ENCODE measurements around the gene AKAP5.
"Not testable (repeated sequence)": the region's sequence is repeated elsewhere in the genome, so short reads cannot be mapped to it uniquely, and the experiment has no call there.

AKAP5 gene

DNA sequence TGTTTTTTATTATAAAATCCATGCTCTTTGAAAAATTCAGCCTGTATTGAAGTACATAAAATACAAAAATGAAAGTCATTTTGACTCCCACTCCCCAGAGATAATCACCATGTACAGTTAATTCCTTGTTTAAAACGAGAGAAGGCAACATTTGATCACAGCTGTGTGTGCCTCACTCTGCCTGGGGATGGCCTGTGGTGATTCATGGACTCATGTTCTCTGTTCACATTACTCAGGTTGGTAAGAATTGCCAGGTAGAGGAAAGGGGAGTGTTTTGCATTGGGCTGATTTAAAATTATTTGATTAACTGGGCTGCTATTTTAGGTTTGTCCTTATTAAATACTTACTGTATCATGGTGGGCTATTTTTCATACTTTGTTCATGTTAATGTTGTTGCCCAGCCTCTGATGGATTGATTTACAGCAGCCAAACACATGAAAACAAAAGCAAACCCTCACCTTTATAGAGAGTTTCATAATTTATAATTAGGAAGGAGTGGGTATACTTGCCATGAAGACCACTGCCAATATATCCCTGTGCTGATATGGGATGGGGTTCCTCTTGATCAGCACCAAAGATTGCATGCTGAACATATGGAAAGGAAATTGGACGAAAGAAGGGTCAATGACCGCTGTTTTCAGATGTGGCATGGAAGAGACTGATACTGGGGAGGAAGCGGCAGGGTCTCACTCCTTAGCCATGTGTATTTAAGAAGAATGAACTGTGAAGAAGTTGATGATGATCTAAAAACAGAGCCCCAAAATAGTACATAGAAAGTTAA lies 42.3 kb downstream of the AKAP5 start:
- Histone ChIP-seq H3K4me2 (peak overlapping the region; percentile 94), H3K4me1 (peaks cover 60% of the 10 kb centered on the region), H3K36me3 (peaks cover 11% of the 10 kb centered on the region; the same call in 1 of the 2 replicates), H3K27ac (no peak overlapping the region), H4K20me1 (peaks cover 76% of the 10 kb centered on the region), H3K4me3 (no peak overlapping the region; the same call in 1 of the 2 replicates), H3K9me3 (no peaks in the 10 kb centered on the region), H3K27me3 (no peaks in the 10 kb centered on the region), H3K9ac (no peak overlapping the region; the same call in 1 of the 2 replicates)
- TF ChIP-seq Cebpa-rat (IDR thresholded peaks at IDR 0.05): no peak

DNA sequence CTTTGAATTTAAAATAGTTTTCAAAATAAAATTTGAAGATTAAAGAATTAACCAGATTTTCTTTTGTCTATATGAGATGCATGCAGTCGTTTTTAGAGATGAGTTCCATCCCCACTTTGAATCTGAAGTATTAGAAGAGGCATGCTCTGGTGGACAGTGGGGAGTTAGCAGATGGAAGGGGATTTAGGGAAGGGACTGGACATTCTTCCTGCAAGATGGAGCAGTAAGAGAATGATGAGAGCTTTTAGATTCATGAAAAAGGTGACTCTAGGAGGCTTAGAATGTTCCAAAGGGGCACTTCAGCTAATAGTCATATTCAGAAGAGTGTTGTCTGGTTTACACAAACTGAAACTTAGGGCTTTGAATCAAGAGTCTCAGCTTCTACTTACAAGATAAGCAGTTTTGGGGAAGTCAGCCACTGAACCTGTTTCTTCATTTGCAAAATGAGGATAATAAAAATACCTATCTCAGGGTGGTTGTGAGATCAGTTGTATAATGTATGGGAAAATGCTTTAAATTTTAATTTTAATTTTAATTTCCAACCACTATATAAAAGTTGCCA lies 43.0 kb downstream of the AKAP5 start:
- no peak overlapping the region for H3K27ac ChIP-seq
- H3K9ac ChIP-seq: no peak overlapping the region

DNA sequence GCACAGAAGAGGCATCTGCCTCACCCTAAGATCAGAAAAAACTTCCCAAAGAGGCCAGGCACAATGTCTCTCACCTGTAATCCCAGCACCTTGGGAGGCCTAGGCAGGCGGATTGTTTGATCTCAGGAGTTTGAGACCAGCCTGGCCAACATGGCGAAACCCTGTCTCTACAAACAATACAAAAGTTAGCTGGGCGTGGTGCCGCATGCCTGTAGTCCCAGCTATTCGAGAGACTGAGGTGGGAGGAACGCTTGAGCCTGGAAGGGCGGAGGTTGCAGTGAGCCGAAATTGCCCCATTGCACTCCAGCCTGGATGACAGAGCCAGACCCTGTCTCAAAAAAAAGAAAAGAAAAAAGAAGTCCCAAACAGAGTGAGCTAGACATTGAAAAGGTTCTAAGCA lies 43.7 kb downstream of the AKAP5 start:
- no peaks in the 10 kb centered on the region for H3K27me3 ChIP-seq
- no peak overlapping the region for H3K9ac ChIP-seq
- no peak overlapping the region for H3K4me3 ChIP-seq
- H3K9me3 ChIP-seq: no peaks in the 10 kb centered on the region
- peaks cover 89% of the 10 kb centered on the region for H4K20me1 ChIP-seq
- H3K4me2 ChIP-seq: peak overlapping the region; percentile 0; the same call in 1 of the 2 replicates
- H3K4me1 ChIP-seq: peaks cover 59% of the 10 kb centered on the region
- H3K36me3 ChIP-seq: peaks cover 11% of the 10 kb centered on the region; the same call in 1 of the 2 replicates
- no peak overlapping the region for H3K27ac ChIP-seq
- no peak for TF ChIP-seq Cebpa-rat (IDR thresholded peaks at IDR 0.05)

More for the DNA sequence above, 43.0 kb downstream of the AKAP5 start:
- Histone ChIP-seq H3K4me3 (no peak overlapping the region), H3K36me3 (peaks cover 11% of the 10 kb centered on the region; the same call in 1 of the 2 replicates), H3K27me3 (no peaks in the 10 kb centered on the region), H3K4me2 (peak overlapping the region; percentile 94), H4K20me1 (peaks cover 82% of the 10 kb centered on the region), H3K4me1 (peaks cover 59% of the 10 kb centered on the region), H3K9me3 (no peaks in the 10 kb centered on the region)
- TF ChIP-seq Cebpa-rat (IDR thresholded peaks at IDR 0.05): no peak

DNA sequence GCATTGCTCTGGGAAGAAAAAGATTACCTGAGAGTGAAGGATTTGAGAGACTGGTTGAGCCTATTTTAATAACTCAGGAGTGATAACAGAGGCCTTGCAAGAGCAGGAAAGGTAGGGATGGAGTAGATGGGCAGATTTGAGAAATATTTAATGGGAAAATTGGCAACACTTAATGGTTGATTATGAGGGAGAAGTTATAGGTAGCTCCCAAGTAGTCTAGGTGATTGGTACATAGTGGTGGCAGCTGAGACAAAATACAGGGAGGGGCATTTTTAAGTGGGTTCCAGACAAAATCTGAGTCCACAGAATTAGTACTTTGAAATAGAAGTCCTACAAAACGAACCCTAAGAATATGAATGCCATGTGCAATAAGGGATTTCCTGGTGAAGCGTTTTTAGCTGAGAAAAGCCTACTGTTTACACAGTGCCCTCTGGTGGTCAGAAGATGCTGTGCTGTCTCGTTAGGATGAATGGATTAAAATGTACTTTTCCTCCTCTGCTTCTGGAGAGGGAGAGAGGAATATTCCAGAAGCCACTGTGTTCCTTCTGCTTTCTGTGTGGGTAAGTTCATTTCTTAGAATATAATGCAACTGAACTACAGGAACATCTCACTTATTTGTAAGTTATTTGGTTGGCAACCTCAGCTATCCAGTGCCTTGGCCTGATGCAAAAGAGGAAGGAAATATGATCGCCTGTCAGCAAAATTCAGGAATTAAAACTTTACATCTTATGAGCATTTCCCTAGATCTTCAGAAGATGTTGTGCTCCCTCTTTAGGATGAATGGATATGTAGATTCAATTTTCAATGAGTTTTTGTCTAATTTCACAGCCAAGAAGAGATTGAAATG lies 45.7 kb downstream of the AKAP5 start:
- H3K27me3 ChIP-seq: no peaks in the 10 kb centered on the region
- H3K4me2 ChIP-seq: peak overlapping the region; percentile 59
- no peak overlapping the region for H3K27ac ChIP-seq
- H3K4me1 ChIP-seq: peaks cover 55% of the 10 kb centered on the region
- peaks cover 11% of the 10 kb centered on the region; the same call in 1 of the 2 replicates for H3K36me3 ChIP-seq
- TF ChIP-seq Cebpa-rat (IDR thresholded peaks at IDR 0.05): no peak
- H4K20me1 ChIP-seq: peaks cover 100% of the 10 kb centered on the region
- no peak overlapping the region for H3K4me3 ChIP-seq
- H3K9me3 ChIP-seq: no peaks in the 10 kb centered on the region
- no peak overlapping the region for H3K9ac ChIP-seq

DNA sequence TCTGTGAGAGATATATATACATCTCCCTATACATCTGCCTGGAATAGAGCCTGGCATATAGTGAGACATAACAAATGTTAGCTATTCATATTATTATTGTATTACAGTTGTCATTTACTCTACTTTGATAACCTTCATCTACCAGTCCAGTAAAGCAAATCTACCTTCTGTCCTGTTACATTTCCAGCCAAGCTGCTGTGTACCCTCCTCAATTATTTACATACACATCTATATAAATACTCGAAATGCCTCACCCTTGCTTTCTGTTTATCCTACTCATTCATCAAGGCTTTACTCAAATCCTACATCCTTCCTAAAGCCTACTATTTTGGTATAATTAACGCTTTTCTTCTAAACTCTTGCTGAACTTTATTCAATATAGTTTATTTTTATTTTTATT lies 48.0 kb downstream of the AKAP5 start:
- Histone ChIP-seq H3K4me1 (peaks cover 32% of the 10 kb centered on the region), H3K36me3 (peaks cover 11% of the 10 kb centered on the region; the same call in 1 of the 2 replicates), H3K4me2 (no peak overlapping the region), H3K27ac (no peak overlapping the region), H3K4me3 (no peak overlapping the region), H3K9me3 (no peaks in the 10 kb centered on the region), H3K27me3 (no peaks in the 10 kb centered on the region), H4K20me1 (peaks cover 100% of the 10 kb centered on the region), H3K9ac (no peak overlapping the region)
- no peak for TF ChIP-seq Cebpa-rat (IDR thresholded peaks at IDR 0.05)

DNA sequence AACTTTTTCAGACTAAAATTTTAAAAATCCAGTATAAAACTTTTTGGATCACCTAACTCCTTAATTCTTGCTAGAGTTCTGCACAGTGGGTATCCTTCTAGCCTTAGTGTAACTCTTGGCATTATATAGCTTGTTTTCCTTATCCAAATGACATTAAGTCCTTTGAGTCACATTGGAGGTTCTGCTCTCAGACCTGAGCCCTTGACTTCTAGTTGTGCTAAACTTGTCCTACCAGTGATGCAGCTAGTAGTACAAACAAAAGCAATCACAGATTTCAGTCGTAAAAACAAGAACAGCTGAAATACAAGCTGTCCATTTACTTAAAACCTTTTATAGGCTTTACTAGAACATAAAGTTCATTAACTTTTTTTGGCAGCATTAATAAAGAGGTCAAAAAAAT lies 49.8 kb downstream of the AKAP5 start:
- peaks cover 17% of the 10 kb centered on the region; the same call in 1 of the 2 replicates for H3K36me3 ChIP-seq
- H3K4me3 ChIP-seq: no peak overlapping the region
- no peaks in the 10 kb centered on the region for H3K27me3 ChIP-seq
- no peak overlapping the region for H3K9ac ChIP-seq
- peaks cover 17% of the 10 kb centered on the region for H3K4me1 ChIP-seq
- H4K20me1 ChIP-seq: peaks cover 100% of the 10 kb centered on the region
- TF ChIP-seq Cebpa-rat (IDR thresholded peaks at IDR 0.05): no peak
- no peak overlapping the region for H3K4me2 ChIP-seq
- H3K27ac ChIP-seq: no peak overlapping the region
- H3K9me3 ChIP-seq: no peaks in the 10 kb centered on the region

DNA sequence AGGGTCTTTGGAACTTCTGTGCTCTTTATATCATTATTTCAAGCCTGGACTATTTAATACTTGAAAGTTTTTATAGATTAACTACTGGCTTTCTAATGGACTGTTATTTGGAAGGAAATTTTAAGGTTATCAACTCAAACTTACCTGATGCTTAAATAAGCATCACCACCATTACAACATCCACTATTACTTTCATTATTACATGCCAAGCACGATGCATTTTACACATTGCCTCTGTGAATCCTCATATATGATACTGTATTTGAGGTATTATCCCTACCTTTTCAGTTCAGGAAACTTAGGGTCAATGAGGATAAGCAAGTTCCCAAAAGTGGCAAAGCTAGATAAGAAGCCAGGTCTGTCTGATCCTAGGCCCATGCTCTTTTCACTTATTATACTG lies 51.7 kb downstream of the AKAP5 start:
- Histone ChIP-seq H3K9me3 (no peaks in the 10 kb centered on the region), H3K4me1 (no peaks in the 10 kb centered on the region), H3K9ac (no peak overlapping the region), H3K27ac (no peak overlapping the region), H3K4me2 (no peak overlapping the region), H3K27me3 (no peaks in the 10 kb centered on the region), H3K4me3 (no peak overlapping the region), H4K20me1 (peaks cover 100% of the 10 kb centered on the region), H3K36me3 (peaks cover 24% of the 10 kb centered on the region)
- no peak for TF ChIP-seq Cebpa-rat (IDR thresholded peaks at IDR 0.05)

DNA sequence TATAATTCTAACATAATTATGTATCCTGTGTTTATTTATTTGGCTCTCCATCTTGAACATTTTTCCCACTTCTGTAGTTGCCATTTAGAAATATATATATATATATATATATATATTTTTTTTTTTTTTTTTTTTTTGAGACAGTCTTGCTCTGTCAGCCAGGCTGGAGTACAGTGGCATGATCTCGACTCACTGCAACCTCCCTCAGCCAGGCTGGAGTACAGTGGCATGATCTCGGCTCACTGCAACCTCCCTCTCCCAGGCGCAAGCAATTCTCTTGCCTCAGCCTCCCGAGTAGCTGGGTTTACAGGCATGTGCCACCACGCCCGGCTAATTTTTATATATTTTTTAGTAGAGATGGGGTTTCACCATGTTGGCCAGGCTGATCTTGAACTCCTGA lies 52.4 kb downstream of the AKAP5 start:
- H3K27me3 ChIP-seq, H3K4me2 ChIP-seq, H3K9me3 ChIP-seq, H3K27ac ChIP-seq, H3K4me3 ChIP-seq, H3K9ac ChIP-seq, H3K4me1 ChIP-seq: not testable (repeated sequence)
- peaks cover 26% of the 10 kb centered on the region for H3K36me3 ChIP-seq
- H4K20me1 ChIP-seq: peaks cover 100% of the 10 kb centered on the region

DNA sequence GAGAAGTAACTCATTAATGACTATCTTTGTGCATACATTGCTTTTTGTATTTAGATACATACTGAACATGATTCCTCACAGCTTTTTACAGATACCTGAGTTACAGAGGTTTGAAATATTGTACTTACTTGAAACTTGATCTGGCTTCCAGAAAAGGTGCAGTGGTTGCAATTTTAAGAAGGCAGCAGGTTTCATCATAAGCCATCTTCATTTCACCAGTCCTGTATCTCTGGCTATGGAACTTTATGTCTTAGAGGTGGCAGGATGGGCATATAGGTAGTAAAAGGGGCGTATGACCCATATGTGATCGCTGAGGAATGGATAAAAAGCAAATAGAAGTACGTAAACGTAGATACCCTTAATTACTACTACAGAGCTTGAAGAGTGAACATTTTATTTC lies 52.9 kb downstream of the AKAP5 start:
- Histone ChIP-seq H3K4me3 (no peak overlapping the region), H3K4me1 (no peaks in the 10 kb centered on the region), H3K9me3 (no peaks in the 10 kb centered on the region), H3K27me3 (no peaks in the 10 kb centered on the region), H3K27ac (no peak overlapping the region), H3K4me2 (no peak overlapping the region), H3K9ac (no peak overlapping the region), H4K20me1 (peaks cover 100% of the 10 kb centered on the region), H3K36me3 (peaks cover 32% of the 10 kb centered on the region)
- TF ChIP-seq Cebpa-rat (IDR thresholded peaks at IDR 0.05): no peak
